HEK293T (cell line): ENCODE measurements around the gene AP2A1.

ENCODE experiments used
- CTCF ChIA-PET: fragments of 350-600 bp; formaldehyde crosslinking; extraction: SDS; loops from one replicate; lab custom pipeline; 2021; ENCODE audit warnings: antibody characterized with exemption, inconsistent platforms; lab: Yijun Ruan, JAX
- POLR2A ChIA-PET: fragments of 350-600 bp; formaldehyde crosslinking; extraction: SDS; loops from one replicate; lab custom pipeline; 2020; ENCODE audit warnings: antibody characterized with exemption, inconsistent platforms; lab: Yijun Ruan, JAX
- DNase-seq: peaks from one replicate; pipeline ENCODE4 v3.0.0; 2012; ENCODE audit warnings: mixed read lengths; ENCODE audit errors: extremely low spot score
- ARNT ChIP-seq: fragments of 450-650 bp; IDR thresholded peaks from 2 replicates; pipeline ENCODE4 v1.6.1; 2017; ENCODE audit warnings: mild to moderate bottlenecking
- BHLHE40 ChIP-seq: fragments of 450-650 bp; IDR thresholded peaks from 2 replicates; pipeline ENCODE4 v1.6.1; 2016; ENCODE audit warnings: mild to moderate bottlenecking, moderate library complexity, borderline replicate concordance
- CTBP1 ChIP-seq: fragments of 450-650 bp; IDR thresholded peaks from 2 replicates; pipeline ENCODE4 v1.6.1; 2016; ENCODE audit warnings: borderline replicate concordance
- ELF4 ChIP-seq: fragments of 450-650 bp; IDR thresholded peaks from 2 replicates; pipeline ENCODE4 v1.6.1; 2017; ENCODE audit warnings: antibody characterized with exemption
- FOXA1 ChIP-seq: fragments of 450-650 bp; IDR thresholded peaks from 2 replicates; pipeline ENCODE4 v1.6.1; 2016; ENCODE audit warnings: mild to moderate bottlenecking
- FOXK2 ChIP-seq: fragments of 450-650 bp; IDR thresholded peaks from 2 replicates; pipeline ENCODE4 v1.6.1; 2016; ENCODE audit warnings: mild to moderate bottlenecking
- FOXM1 ChIP-seq: fragments of 450-650 bp; IDR thresholded peaks from 2 replicates; pipeline ENCODE4 v1.6.1; 2017; ENCODE audit warnings: mild to moderate bottlenecking, borderline replicate concordance
- HDGF ChIP-seq: fragments of 450-650 bp; IDR thresholded peaks from 2 replicates; pipeline ENCODE4 v1.6.1; 2017; ENCODE audit warnings: antibody characterized with exemption, borderline replicate concordance
- L3MBTL2 ChIP-seq: fragments of 450-650 bp; conservative IDR thresholded peaks from 2 replicates; pipeline ENCODE4 v1.6.1; 2016; ENCODE audit warnings: mild to moderate bottlenecking
- LEF1 ChIP-seq: fragments of 450-650 bp; IDR thresholded peaks from 2 replicates; pipeline ENCODE4 v1.6.1; 2017; ENCODE audit warnings: mild to moderate bottlenecking, borderline replicate concordance
- NFRKB ChIP-seq: fragments of 450-650 bp; IDR thresholded peaks from 2 replicates; pipeline ENCODE4 v1.6.1; 2016; ENCODE audit warnings: mild to moderate bottlenecking, moderate library complexity
- SP1 ChIP-seq: fragments of 450-650 bp; IDR thresholded peaks from 2 replicates; pipeline ENCODE4 v1.6.1; 2017
- SUZ12 ChIP-seq: fragments of 450-650 bp; IDR thresholded peaks from 2 replicates; pipeline ENCODE4 v1.6.1; 2016; ENCODE audit warnings: mild to moderate bottlenecking
- TARDBP ChIP-seq: fragments of 450-650 bp; IDR thresholded peaks from 2 replicates; pipeline ENCODE4 v1.6.1; 2016
- ZNF384 ChIP-seq: fragments of 450-650 bp; IDR thresholded peaks from 2 replicates; pipeline ENCODE4 v1.6.1; 2016
- TF ChIP-seq, protein P1 (sequence below): fragments of 450-650 bp; IDR thresholded peaks from 2 replicates; pipeline ENCODE4 v1.6.1; 2016

AP2A1 gene

DNA sequence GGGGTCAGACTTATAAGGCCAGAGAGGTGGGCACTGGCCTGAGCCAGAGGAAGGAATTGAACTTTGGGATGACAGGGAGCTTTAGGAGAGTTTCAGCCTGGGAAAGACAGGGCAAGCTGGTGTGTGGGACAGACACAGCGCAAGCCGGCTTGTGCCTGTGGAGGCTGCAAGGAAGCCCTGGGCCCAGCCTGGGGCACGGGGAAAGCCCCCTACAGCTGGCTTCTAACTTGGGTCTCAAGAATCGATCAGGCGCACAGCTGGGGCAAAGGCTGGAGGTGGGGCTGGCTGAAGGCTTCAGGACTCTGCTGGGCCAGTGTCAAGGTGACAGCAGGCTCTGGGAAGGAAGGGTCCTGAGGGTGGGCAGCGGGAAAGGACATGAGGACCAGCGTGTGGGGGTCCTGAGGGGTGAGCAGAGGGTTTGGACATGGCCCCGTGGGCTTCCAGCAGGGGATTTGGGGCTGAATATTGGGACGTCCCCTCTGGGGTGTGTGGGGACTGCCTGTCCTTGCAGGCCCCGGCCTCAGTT lies 87.1 kb downstream of the AP2A1 start:
- TF ChIP-seq ZNF384 (no peak), CTBP1 (no peak), FOXM1 (no peak), FOXK2 (no peak), NFRKB (no peak), HDGF (no peak), ARNT (no peak), BHLHE40 (no peak), ELF4 (no peak), SUZ12 (no peak), LEF1 (no peak)
- no peak for DNase-seq
- POLR2A ChIA-PET, result interaction anchor here (5.2 kb wide), 1 partner anchor 13 kb away, joined by 69 read pairs; the partner anchor contains the start of gene PNKP
- CTCF ChIA-PET, result no interaction called here

DNA sequence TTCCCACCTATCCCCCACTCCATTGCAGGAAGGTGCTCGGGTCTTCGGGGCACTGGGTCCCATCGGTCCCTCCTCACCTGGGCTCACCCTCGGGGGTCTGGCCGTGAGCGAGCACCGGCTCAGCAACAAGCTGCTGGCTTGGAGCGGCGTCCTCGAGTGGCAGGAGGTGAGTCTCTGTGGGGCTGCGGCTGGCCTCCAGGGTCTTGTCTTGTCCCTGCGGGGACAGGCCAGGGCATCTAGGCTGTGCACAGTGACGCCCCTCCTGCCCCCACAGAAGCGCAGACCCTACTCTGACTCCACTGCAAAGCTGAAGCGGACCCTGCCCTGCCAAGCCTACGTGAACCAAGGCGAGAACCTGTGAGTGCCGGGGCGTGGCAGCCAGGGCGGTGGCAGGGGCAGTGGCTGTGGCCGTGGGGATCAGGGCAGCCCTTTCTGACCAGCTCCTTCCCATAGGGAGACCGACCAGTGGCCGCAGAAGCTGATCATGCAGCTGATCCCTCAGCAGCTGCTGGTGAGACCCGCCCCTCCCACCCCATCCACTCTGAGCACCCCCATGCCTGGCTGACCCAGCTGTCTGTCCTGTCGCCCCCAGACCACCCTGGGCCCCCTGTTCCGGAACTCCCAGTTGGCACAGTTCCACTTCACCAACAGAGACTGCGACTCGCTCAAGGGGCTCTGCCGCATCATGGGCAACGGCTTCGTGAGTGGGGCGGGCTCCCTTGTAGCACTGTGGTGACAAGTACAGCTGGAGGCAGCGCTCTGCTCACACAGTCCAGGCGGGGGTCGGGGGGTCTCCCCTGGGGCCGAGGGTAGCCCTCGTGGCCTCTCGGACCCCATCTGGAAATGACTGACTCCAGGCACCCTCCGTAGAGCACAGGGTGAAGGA lies 87.8 kb downstream of the AP2A1 start:
- TF ChIP-seq ZNF384 (no peak), FOXK2 (no peak), LEF1 (no peak), SUZ12 (no peak)
- CTCF ChIA-PET, result no interaction called here
- no peak for DNase-seq
- POLR2A ChIA-PET, result interaction anchor here (5.2 kb wide), 1 partner anchor 12 kb away, joined by 69 read pairs; the partner anchor contains the start of gene PNKP

DNA sequence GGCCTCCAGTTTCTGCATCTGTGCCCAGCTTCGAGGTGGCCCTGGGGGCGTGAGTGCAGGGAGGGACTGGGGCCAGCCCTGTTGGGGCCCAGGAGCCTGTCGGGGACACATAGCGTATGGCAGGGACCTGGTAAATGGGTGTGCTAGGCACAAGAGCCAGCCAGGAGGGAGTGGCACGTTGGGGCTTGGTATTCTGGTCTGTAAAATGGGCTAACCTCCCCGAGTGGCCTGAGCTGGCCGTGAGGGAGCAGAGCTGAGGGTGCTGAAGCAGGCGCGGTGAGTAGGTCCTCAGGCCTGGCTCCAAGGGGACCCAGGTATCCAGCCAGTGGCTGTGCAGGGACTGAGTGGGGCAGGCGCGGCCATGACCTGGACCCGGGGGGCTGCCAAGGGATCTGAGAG lies 88.5 kb downstream of the AP2A1 start:
- ChIA-PET CTCF (no interaction called here), POLR2A (interaction anchor here (1.0 to 5.2 kb wide), 3 partner anchors 10 to 14 kb away, joined by 4 to 69 read pairs (median 5); partner anchors contain the start of gene PNKP)
- TF ChIP-seq ARNT, result no peak
- TF ChIP-seq ELF4, result no peak
- TF ChIP-seq SP1, result no peak
- no peak for TF ChIP-seq TARDBP
- no peak for TF ChIP-seq FOXA1
- TF ChIP-seq LEF1, result no peak
- no peak for TF ChIP-seq BHLHE40
- TF ChIP-seq FOXM1, result no peak
- TF ChIP-seq L3MBTL2, result no peak
- no peak for TF ChIP-seq FOXK2
- TF ChIP-seq ZNF384, result no peak
- TF ChIP-seq, protein P1, sequence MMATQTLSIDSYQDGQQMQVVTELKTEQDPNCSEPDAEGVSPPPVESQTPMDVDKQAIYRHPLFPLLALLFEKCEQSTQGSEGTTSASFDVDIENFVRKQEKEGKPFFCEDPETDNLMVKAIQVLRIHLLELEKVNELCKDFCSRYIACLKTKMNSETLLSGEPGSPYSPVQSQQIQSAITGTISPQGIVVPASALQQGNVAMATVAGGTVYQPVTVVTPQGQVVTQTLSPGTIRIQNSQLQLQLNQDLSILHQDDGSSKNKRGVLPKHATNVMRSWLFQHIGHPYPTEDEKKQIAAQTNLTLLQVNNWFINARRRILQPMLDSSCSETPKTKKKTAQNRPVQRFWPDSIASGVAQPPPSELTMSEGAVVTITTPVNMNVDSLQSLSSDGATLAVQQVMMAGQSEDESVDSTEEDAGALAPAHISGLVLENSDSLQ, result no peak
- no peak for TF ChIP-seq CTBP1
- no peak for TF ChIP-seq NFRKB
- no peak for TF ChIP-seq HDGF
- TF ChIP-seq SUZ12, result no peak

DNA sequence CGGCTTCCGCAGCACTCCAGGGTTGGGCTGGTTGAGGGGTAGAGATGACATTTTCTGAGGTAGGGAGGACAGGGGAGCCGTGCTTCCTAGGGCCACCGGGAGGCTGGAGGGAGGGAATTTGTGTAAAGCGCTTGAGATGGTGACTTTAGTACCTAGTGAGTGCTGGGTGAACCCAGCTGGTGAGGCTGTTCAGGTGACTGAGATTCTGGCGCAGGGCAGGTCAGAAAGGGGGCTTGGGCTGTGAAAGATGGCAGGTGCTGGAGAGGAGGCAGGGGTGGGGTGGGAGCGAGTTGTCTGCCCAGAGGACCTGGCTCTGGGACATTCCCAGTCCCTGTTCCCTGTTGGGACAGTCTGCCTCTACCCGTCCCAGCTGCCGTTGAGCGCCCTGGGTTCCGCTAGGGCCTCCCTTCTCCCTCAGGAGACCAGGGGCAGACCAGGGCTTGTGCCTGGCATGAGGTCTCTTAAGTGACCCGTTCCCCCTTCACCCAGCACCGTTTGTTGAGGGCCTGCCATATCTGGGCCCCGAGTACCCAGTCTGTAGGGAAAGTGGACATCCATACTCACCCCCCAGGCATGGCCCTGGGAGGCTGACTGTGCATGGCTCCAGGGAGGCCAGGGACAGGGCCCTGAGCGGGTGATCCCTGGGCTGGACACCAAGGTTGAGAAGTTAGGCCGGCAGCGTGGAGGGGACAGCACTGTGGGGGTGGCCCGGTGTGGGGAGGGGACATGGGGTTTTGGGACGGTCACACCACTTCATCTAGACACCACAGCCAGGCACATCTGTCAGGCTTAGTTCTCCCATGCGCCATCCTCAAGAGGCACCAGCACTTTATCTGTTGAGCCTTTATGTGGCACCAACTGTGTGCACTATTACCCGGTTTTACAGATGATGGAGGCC lies 89.1 kb downstream of the AP2A1 start:
- ChIA-PET POLR2A (interaction anchor here (1.0 to 1.6 kb wide), 3 partner anchors 9 to 20 kb away, joined by 3 to 5 read pairs (median 4); no protein-coding TSS in a partner anchor), CTCF (no interaction called here)
- DNase-seq, result no peak

More for the DNA sequence above, 88.5 kb downstream of the AP2A1 start:
- DNase-seq, result no peak

DNA sequence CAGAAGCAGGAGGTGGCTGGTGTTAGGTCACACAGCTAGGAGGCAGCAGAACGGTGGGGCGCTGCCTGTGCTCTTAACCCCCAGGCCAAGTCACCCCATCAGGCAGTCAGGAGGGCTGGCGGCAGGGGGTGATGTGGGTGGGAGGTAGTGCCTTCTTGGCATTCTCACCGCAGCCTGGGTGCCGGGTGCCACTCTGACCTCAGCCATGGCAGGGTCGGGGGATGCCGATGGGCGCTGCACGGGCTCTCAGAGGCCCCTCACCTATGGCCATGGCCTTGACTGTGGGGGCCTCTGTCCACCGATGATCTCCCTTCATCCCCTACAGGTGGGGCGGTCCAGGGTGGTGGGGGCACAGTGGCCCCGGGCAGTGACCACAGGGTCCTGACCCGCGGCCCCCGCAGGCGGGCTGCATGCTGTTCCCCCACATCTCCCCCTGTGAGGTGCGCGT lies 89.8 kb downstream of the AP2A1 start:
- ChIA-PET POLR2A (interaction anchor here (1.1 to 1.6 kb wide), 2 partner anchors 9 to 19 kb away, joined by 3 to 5 read pairs; no protein-coding TSS in a partner anchor), CTCF (no interaction called here)
- DNase-seq, result no peak
- TF ChIP-seq, protein P1, result no peak
- TF ChIP-seq ELF4 (no peak), BHLHE40 (no peak), SP1 (no peak), CTBP1 (no peak), ARNT (no peak)

More for the DNA sequence above, 89.1 kb downstream of the AP2A1 start:
- TF ChIP-seq L3MBTL2, result no peak
- no peak for TF ChIP-seq TARDBP
- TF ChIP-seq ELF4, result no peak; the same call in 1 of the 2 replicates
- TF ChIP-seq FOXM1, result no peak
- TF ChIP-seq FOXK2, result no peak
- no peak for TF ChIP-seq BHLHE40
- TF ChIP-seq SP1, result no peak
- no peak for TF ChIP-seq CTBP1
